Ovary (tissue), 3 donors: ENCODE data around the gene NGEF.

Source experiments
- CTCF ChIP-seq, 3 donors: fragments of 450-650 bp in 2 of 3; fragments of 200-600 bp in 1 of 3; IDR thresholded peaks; one replicate each; pipeline versions ENCODE4 v1.5.1 to v1.8.0; 2016 to 2022; ENCODE audit warnings: antibody characterized with exemption in 3 of 3, mild to moderate bottlenecking in 1 of 3
- EP300 ChIP-seq: sonication (generic); formaldehyde crosslinking; IDR thresholded peaks from one replicate; pipeline ENCODE4 v1.6.1; 2017; ENCODE audit warnings: antibody characterized with exemption
- POLR2A ChIP-seq: fragments of 450-650 bp; IDR thresholded peaks from one replicate; pipeline ENCODE4 v1.6.1; 2017; ENCODE audit warnings: antibody characterized with exemption, mild to moderate bottlenecking, moderate library complexity
- donor health status: DM: no; HTN: no; CAD: no.

- TF ChIP-seq POLR2A (no peak), CTCF (IDR thresholded peaks at IDR 0.05) (no peak), EP300 (no peak)
These were observed 101.3 kb downstream of the NGEF start for GRCh38 chr2:232911712-232912277.
